GM12872 (cell line): ENCODE results near the gene DDI2.

ENCODE experiments used
- TF ChIP-seq, protein P1 (sequence below): IDR thresholded peaks from 3 replicates; pipeline ENCODE4 v1.5.1; 2011; ENCODE audit warnings: low read depth, mild to moderate bottlenecking, low read length, moderate library complexity; ENCODE audit not compliant: insufficient read depth

Gene DDI2

GRCh38 chr1:15709226-15709625, 92.0 kb downstream of the DDI2 start:
- TF ChIP-seq, protein P1, sequence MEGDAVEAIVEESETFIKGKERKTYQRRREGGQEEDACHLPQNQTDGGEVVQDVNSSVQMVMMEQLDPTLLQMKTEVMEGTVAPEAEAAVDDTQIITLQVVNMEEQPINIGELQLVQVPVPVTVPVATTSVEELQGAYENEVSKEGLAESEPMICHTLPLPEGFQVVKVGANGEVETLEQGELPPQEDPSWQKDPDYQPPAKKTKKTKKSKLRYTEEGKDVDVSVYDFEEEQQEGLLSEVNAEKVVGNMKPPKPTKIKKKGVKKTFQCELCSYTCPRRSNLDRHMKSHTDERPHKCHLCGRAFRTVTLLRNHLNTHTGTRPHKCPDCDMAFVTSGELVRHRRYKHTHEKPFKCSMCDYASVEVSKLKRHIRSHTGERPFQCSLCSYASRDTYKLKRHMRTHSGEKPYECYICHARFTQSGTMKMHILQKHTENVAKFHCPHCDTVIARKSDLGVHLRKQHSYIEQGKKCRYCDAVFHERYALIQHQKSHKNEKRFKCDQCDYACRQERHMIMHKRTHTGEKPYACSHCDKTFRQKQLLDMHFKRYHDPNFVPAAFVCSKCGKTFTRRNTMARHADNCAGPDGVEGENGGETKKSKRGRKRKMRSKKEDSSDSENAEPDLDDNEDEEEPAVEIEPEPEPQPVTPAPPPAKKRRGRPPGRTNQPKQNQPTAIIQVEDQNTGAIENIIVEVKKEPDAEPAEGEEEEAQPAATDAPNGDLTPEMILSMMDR, result no peak

GRCh38 chr1:15712168-15712567, 94.9 kb downstream of the DDI2 start:
- TF ChIP-seq, protein P1, result no peak

- TF ChIP-seq, protein P1, result no peak
Observed at GRCh38 chr1:15714406-15715136, 97.3 kb downstream of the DDI2 start.

DNA sequence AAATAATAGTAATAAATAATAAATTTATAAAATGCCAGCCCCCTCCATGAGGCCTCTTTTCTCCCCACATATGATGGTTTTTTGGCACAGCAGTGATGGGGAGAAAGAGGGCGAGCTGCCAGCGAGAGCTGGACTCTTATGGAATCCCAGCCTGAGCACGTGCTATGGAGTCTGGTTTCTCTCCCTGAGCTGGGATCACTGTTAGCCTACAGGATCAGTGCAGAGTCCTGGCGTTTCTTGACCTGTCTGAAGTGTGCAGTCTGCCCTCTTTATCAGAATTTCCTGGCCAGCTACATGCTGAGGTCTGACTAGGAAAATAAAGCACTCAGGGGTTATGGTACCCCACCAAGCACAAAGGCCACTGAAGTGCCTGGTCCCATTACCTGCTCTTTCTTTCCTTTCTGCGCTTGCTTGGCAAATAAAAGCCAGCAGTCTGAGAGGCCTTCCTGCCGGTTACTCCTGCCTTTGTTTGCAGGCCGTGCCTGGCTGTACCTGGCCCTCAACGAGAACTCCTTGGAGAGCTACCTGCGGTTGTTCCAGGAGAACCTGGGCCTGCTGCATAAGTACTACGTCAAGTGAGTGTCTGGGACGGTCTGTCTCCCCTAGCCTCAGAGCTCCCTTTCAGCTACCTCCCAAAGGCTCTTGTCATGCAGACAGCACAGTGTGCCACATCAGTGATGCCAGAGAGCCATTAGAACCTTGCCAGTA, 100.3 kb downstream of the DDI2 start:
- TF ChIP-seq, protein P1, result no peak

- TF ChIP-seq, protein P1, result no peak
Observed at GRCh38 chr1:15718199-15718601, 100.9 kb downstream of the DDI2 start.
